SK-N-SH (cell line): ENCODE measurements around the gene XYLT2. TPM values are rescaled to one million over a fixed set of nuclear protein-coding genes. Genes with fewer than 3 reads are reported as not detected.

Experiments used
- CTCF ChIA-PET: fragments of 300-600, 350-600 bp; formaldehyde crosslinking; extraction: SDS; loops from one replicate; lab custom pipeline; 2021; lab: Yijun Ruan, JAX
- POLR2A ChIA-PET: fragments of 350-600 bp; sonication (Branson Sonifier 250); formaldehyde crosslinking; extraction: SDS; loops from one replicate; lab custom pipeline; 2020; ENCODE audit warnings: antibody characterized with exemption, inconsistent platforms; lab: Yijun Ruan, JAX
- DNase-seq: peaks from one replicate; pipeline ENCODE4 v3.0.0; 2012
- H2AFZ ChIP-seq: fragments of 200-600 bp; sonication (generic); 2 replicates; pipeline ENCODE4 v1.8.1; 2016; ENCODE audit warnings: antibody characterized with exemption, mild to moderate bottlenecking, low read depth
- H3F3A ChIP-seq: fragments of 200-600 bp; sonication (generic); replicated peaks from 2 replicates; pipeline ENCODE3; 2016; ENCODE audit warnings: antibody characterized with exemption, mild to moderate bottlenecking; ENCODE audit not compliant: insufficient read depth
- H3K27ac ChIP-seq, 2 experiments: fragments of 200-500 bp in 1 of 2; fragments of 200-600 bp in 1 of 2; sonication (Bioruptor generic) in 1 of 2; sonication (generic), shearing (Covaris generic) in 1 of 2; 2 replicates each; pipeline versions ENCODE4 v1.5.1 to v1.6.1; 2014 to 2016; ENCODE audit warnings: low read depth in 2 of 2, inconsistent platforms in 1 of 2, low read length in 1 of 2, mild to moderate bottlenecking in 1 of 2, mixed read lengths in 1 of 2
- H3K27me3 ChIP-seq: fragments of 200-600 bp; sonication (generic), shearing (Covaris generic); 2 replicates; pipeline ENCODE4 v1.6.1; 2016; ENCODE audit warnings: mixed run types; ENCODE audit not compliant: insufficient read depth
- H3K36me3 ChIP-seq, 2 experiments: fragments of 200-500 bp in 1 of 2; fragments of 200-600 bp in 1 of 2; sonication (Bioruptor generic) in 1 of 2; sonication (generic) in 1 of 2; replicated peaks in 1 of 2; 2 replicates each; pipeline versions ENCODE3 to v1.5.1; 2014 to 2016; ENCODE audit warnings: low read length in 1 of 2, mild to moderate bottlenecking in 1 of 2; ENCODE audit not compliant: insufficient read depth in 2 of 2, control insufficient read depth in 1 of 2
- H3K4me1 ChIP-seq, 2 experiments: fragments of 200-500 bp in 1 of 2; fragments of 200-600 bp in 1 of 2; sonication (Bioruptor generic) in 1 of 2; sonication (generic), shearing (Covaris generic) in 1 of 2; 2 replicates each; pipeline versions ENCODE4 v1.5.1 to v1.6.1; 2014 to 2016; ENCODE audit warnings: low read depth in 1 of 2, low read length in 1 of 2, mixed run types in 1 of 2; ENCODE audit not compliant: insufficient read depth in 2 of 2, control insufficient read depth in 1 of 2
- H3K4me2 ChIP-seq: fragments of 200-600 bp; sonication (generic), shearing (Covaris generic); 2 replicates; pipeline ENCODE4 v1.6.1; 2017; ENCODE audit warnings: mixed run types
- H3K4me3 ChIP-seq, 2 experiments: fragments of 200-500 bp in 1 of 2; fragments of 200-600 bp in 1 of 2; sonication (Bioruptor generic) in 1 of 2; sonication (generic), shearing (Covaris generic) in 1 of 2; 2 replicates each; pipeline versions ENCODE4 v1.5.1 to v1.8.1; 2014 to 2016; ENCODE audit warnings: low read depth in 2 of 2, inconsistent platforms in 1 of 2, low read length in 1 of 2, mild to moderate bottlenecking in 1 of 2, mixed read lengths in 1 of 2, moderate library complexity in 1 of 2
- H3K79me2 ChIP-seq: fragments of 200-600 bp; sonication (generic); 2 replicates; pipeline ENCODE4 v1.8.1; 2017; ENCODE audit warnings: mild to moderate bottlenecking; ENCODE audit not compliant: insufficient read depth
- H3K9ac ChIP-seq: fragments of 200-600 bp; sonication (generic); 2 replicates; pipeline ENCODE4 v1.6.1; 2017; ENCODE audit warnings: mixed run types
- H3K9me2 ChIP-seq: fragments of 200-600 bp; sonication (generic); 2 replicates; pipeline ENCODE4 v1.6.1; 2017; ENCODE audit warnings: mixed run types
- H3K9me3 ChIP-seq: fragments of 200-600 bp; sonication (generic); 2 replicates; pipeline ENCODE4 v1.6.1; 2017; ENCODE audit warnings: mixed run types, mild to moderate bottlenecking, moderate library complexity
- H4K20me1 ChIP-seq: fragments of 200-600 bp; sonication (generic); 2 replicates; pipeline ENCODE4 v1.6.1; 2017; ENCODE audit warnings: mild to moderate bottlenecking, mixed run types; ENCODE audit not compliant: insufficient read depth
- CHD2 ChIP-seq: fragments of 150-350 bp; IDR thresholded peaks from 2 replicates; pipeline ENCODE4 v1.6.1; 2018; ENCODE audit warnings: low read length; ENCODE audit not compliant: partially characterized antibody
- ELF1 ChIP-seq: IDR thresholded peaks from 2 replicates; pipeline ENCODE4 v1.4.0; 2012
- EZH2phosphoT487 ChIP-seq: fragments of 200-600 bp; sonication (generic); IDR thresholded peaks from 2 replicates; pipeline ENCODE4 v1.6.1; 2017; ENCODE audit warnings: low read depth, mixed run types, mild to moderate bottlenecking, antibody characterized with exemption, moderate library complexity, borderline replicate concordance
- FOSL2 ChIP-seq: IDR thresholded peaks from 2 replicates; pipeline ENCODE4 v1.4.0; 2012; ENCODE audit warnings: low read depth, mild to moderate bottlenecking, moderate library complexity, borderline replicate concordance
- GABPA ChIP-seq: IDR thresholded peaks from 2 replicates; pipeline ENCODE4 v1.4.0; 2012; ENCODE audit warnings: low read depth, mild to moderate bottlenecking
- GATA2 ChIP-seq: sonication (generic); formaldehyde crosslinking; IDR thresholded peaks from 2 replicates; pipeline ENCODE4 v1.5.0; 2020; ENCODE audit warnings: mild to moderate bottlenecking, missing genetic modification reagents
- IRF3 ChIP-seq: fragments of 150-350 bp; IDR thresholded peaks from 2 replicates; pipeline ENCODE4 v1.6.1; 2016; ENCODE audit warnings: mild to moderate bottlenecking, low read depth, low read length
- JUND ChIP-seq: IDR thresholded peaks from 2 replicates; pipeline ENCODE4 v1.4.0; 2012
- MEF2A ChIP-seq: IDR thresholded peaks from 2 replicates; pipeline ENCODE4 v1.4.0; 2012; ENCODE audit warnings: low read depth, borderline replicate concordance
- REST ChIP-seq: IDR thresholded peaks from 2 replicates; pipeline ENCODE4 v1.6.1; 2012; ENCODE audit warnings: mild to moderate bottlenecking, low read depth, low read length, moderate library complexity
- RFX5 ChIP-seq: IDR thresholded peaks from 2 replicates; pipeline ENCODE4 v1.6.1; 2012; ENCODE audit warnings: mild to moderate bottlenecking, improper control_type of control experiment, low read length
- SIN3A ChIP-seq: IDR thresholded peaks from 2 replicates; pipeline ENCODE4 v1.6.1; 2012; ENCODE audit warnings: low read depth, mild to moderate bottlenecking, low read length, moderate library complexity, borderline replicate concordance
- TCF12 ChIP-seq: IDR thresholded peaks from 2 replicates; pipeline ENCODE4 v1.4.0; 2012
- TEAD4 ChIP-seq: IDR thresholded peaks from 2 replicates; pipeline ENCODE4 v1.4.0; 2012; ENCODE audit warnings: mild to moderate bottlenecking, borderline replicate concordance; ENCODE audit not compliant: insufficient read depth
- YY1 ChIP-seq: IDR thresholded peaks from 2 replicates; pipeline ENCODE4 v1.4.0; 2012; ENCODE audit warnings: low read depth, mild to moderate bottlenecking
- ZBTB33 ChIP-seq: IDR thresholded peaks from 2 replicates; pipeline ENCODE4 v1.4.0; 2012; ENCODE audit warnings: low read depth, borderline replicate concordance
- WGBS: methylation state at CpG from one replicate; pipeline ENCODE4 v1.1.6; 2017; ENCODE audit warnings: low lambda C conversion rate; 5-methylcytosine and 5-hydroxymethylcytosine counted together
- polyA plus RNA-seq, 3 experiments: library from polyadenylated mRNA; depleted of rRNA; stranded (reverse); fragments of >200 nt; gene quantifications; 2 replicates each; pipeline ENCODE4 v1.2.3, GENCODE V29; 2012

Gene XYLT2
- polyA plus RNA-seq, 1 of the 3 experiments (the other 2 are of a cell fraction) = 28.4 TPM

- no peaks in the 10 kb centered on the region for H3K9me2 ChIP-seq
- peaks cover 43 to 68% of the 10 kb centered on the region in 2 experiments for H3K36me3 ChIP-seq
- 96% methylated on average over 10 of the region's 12 CpGs for WGBS
- ChIA-PET POLR2A (no interaction called here), CTCF (interaction anchor here (1.5 kb wide), 1 partner anchor 11 kb away, joined by 4 read pairs; the partner anchor contains the start of gene XYLT2)
- peaks cover 7% of the 10 kb centered on the region for H3F3A ChIP-seq
- no peak overlapping the region for H3K4me3 ChIP-seq
- H3K27me3 ChIP-seq = no peaks in the 10 kb centered on the region
- no peaks in the 10 kb centered on the region for H3K9me3 ChIP-seq
- TF ChIP-seq GABPA = no peak
- TF ChIP-seq ELF1 = no peak
- TF ChIP-seq MEF2A = no peak
- no peak for TF ChIP-seq JUND
- TF ChIP-seq REST = no peak
- TF ChIP-seq CHD2 = no peak
- TF ChIP-seq TEAD4 = no peak
- TF ChIP-seq TCF12 = no peak
- TF ChIP-seq ZBTB33 = no peak
- TF ChIP-seq IRF3 = no peak
- no peak for TF ChIP-seq FOSL2
- no peak for TF ChIP-seq YY1
- no peak for TF ChIP-seq SIN3A
- no peak for TF ChIP-seq GATA2 (CRISPR knock-in tag)
- no peak for TF ChIP-seq EZH2phosphoT487
- no peak for TF ChIP-seq RFX5
- H3K9ac ChIP-seq = no peak overlapping the region
- no peak overlapping the region for H2AFZ ChIP-seq
- peaks cover 0 to 6% of the 10 kb centered on the region in 2 experiments; a peak in 1 of 4 replicates for H3K4me1 ChIP-seq
- no peak overlapping the region for H3K27ac ChIP-seq
- H4K20me1 ChIP-seq = peaks cover 11% of the 10 kb centered on the region; the same call in 1 of the 2 replicates
- no peak overlapping the region for H3K4me2 ChIP-seq
- 0 out of 2 replicates have a peak, but pooled peaks cover 2% of the 10 kb centered on the region for H3K79me2 ChIP-seq
- no peak for DNase-seq
These were observed 11.1 kb downstream of the XYLT2 start for GRCh38 chr17:50356892-50357510.
